Endothelial cell (in vitro differentiated cells): ENCODE measurements around the gene RASD2. TPM values are rescaled to one million over a fixed set of nuclear protein-coding genes. Genes with fewer than 3 reads are reported as not detected.

Source experiments
- DNase-seq: peaks from one replicate; pipeline ENCODE4 v3.0.0; 2021; ENCODE audit warnings: low spot score
- H3K27ac Mint-ChIP-seq: one replicate; pipeline ENCODE4 v1.8.0; 2021; ENCODE audit warnings: mixed read lengths, inconsistent platforms; ENCODE audit not compliant: unreplicated experiment
- H3K27me3 Mint-ChIP-seq: one replicate; pipeline ENCODE4 v1.8.0; 2021; ENCODE audit warnings: mild to moderate bottlenecking, moderate library complexity, mixed read lengths, inconsistent platforms; ENCODE audit not compliant: unreplicated experiment
- H3K36me3 Mint-ChIP-seq: one replicate; pipeline ENCODE4 v1.8.0; 2021; ENCODE audit warnings: mild to moderate bottlenecking, low read depth, mixed read lengths, inconsistent platforms; ENCODE audit not compliant: unreplicated experiment
- H3K4me1 Mint-ChIP-seq: one replicate; pipeline ENCODE4 v1.8.0; 2021; ENCODE audit warnings: mild to moderate bottlenecking, mixed read lengths, inconsistent platforms; ENCODE audit not compliant: unreplicated experiment
- H3K4me3 Mint-ChIP-seq: one replicate; pipeline ENCODE4 v1.8.0; 2021; ENCODE audit warnings: mild to moderate bottlenecking, mixed read lengths, inconsistent platforms; ENCODE audit not compliant: unreplicated experiment
- H3K9me3 Mint-ChIP-seq: one replicate; pipeline ENCODE4 v1.8.0; 2021; ENCODE audit warnings: mixed read lengths, inconsistent platforms; ENCODE audit not compliant: unreplicated experiment
- CTCF ChIP-seq: fragments of 200-600 bp; sonication (generic); IDR thresholded peaks from one replicate; pipeline ENCODE4 v1.5.0; 2021; ENCODE audit warnings: antibody characterized with exemption; ENCODE audit not compliant: unreplicated experiment
- total RNA-seq: library from RNA; stranded (reverse); fragmentation: NEBNext Ultra II Directional; extraction: Animal tissue kit (Norgen Biotek cat#: 25700); gene quantifications from one replicate; pipeline ENCODE4 v1.2.1, GENCODE V29; 2021; ENCODE audit not compliant: unreplicated experiment

The RASD2 gene
- total RNA-seq, 1 donor from 2014 or later, result not detected

- no peak overlapping the region for H3K27ac Mint-ChIP-seq
- no peaks in the 10 kb centered on the region for H3K4me1 Mint-ChIP-seq
- peaks cover 3% of the 10 kb centered on the region for H3K27me3 Mint-ChIP-seq
- H3K9me3 Mint-ChIP-seq, result no peaks in the 10 kb centered on the region
- no peak for DNase-seq
- no peaks in the 10 kb centered on the region for H3K36me3 Mint-ChIP-seq
- no peak for TF ChIP-seq CTCF
- H3K4me3 Mint-ChIP-seq, result no peak overlapping the region
Measured at GRCh38 chr22:35569916-35570315, 29.3 kb downstream of the RASD2 start.

GRCh38 chr22:35570686-35571194 lies 30.1 kb downstream of the RASD2 start:
- Mint-ChIP-seq H3K36me3 (no peaks in the 10 kb centered on the region), H3K27ac (no peak overlapping the region), H3K9me3 (no peaks in the 10 kb centered on the region), H3K4me3 (no peak overlapping the region), H3K4me1 (no peaks in the 10 kb centered on the region), H3K27me3 (peaks cover 3% of the 10 kb centered on the region)
- DNase-seq, result no peak
- TF ChIP-seq CTCF, result no peak

GRCh38 chr22:35572556-35572955 lies 31.9 kb downstream of the RASD2 start:
- no peaks in the 10 kb centered on the region for H3K36me3 Mint-ChIP-seq

GRCh38 chr22:35575116-35575748 lies 34.6 kb downstream of the RASD2 start:
- no peak overlapping the region for H3K4me3 Mint-ChIP-seq
- no peaks in the 10 kb centered on the region for H3K9me3 Mint-ChIP-seq
- H3K4me1 Mint-ChIP-seq, result no peaks in the 10 kb centered on the region
- no peak for DNase-seq
- H3K27ac Mint-ChIP-seq, result no peak overlapping the region
- no peaks in the 10 kb centered on the region for H3K36me3 Mint-ChIP-seq
- TF ChIP-seq CTCF, result no peak
- no peaks in the 10 kb centered on the region for H3K27me3 Mint-ChIP-seq

More at GRCh38 chr22:35572556-35572955, 31.9 kb downstream of the RASD2 start:
- Mint-ChIP-seq H3K9me3 (no peaks in the 10 kb centered on the region), H3K27me3 (peaks cover 3% of the 10 kb centered on the region), H3K27ac (no peak overlapping the region), H3K4me1 (no peaks in the 10 kb centered on the region), H3K4me3 (no peak overlapping the region)
- DNase-seq, result no peak
- TF ChIP-seq CTCF, result no peak

GRCh38 chr22:35576671-35577070 lies 36.0 kb downstream of the RASD2 start:
- Mint-ChIP-seq H3K27me3 (no peaks in the 10 kb centered on the region), H3K36me3 (no peaks in the 10 kb centered on the region), H3K9me3 (no peaks in the 10 kb centered on the region), H3K4me3 (no peak overlapping the region), H3K4me1 (no peaks in the 10 kb centered on the region), H3K27ac (no peak overlapping the region)
- TF ChIP-seq CTCF, result no peak
- no peak for DNase-seq
